Measurements from ENCODE around the gene SP3. TPM values are rescaled to one million over a fixed set of nuclear protein-coding genes. Genes with fewer than 3 reads are reported as not detected.

Gene SP3
- total and polyA plus RNA-seq, 2 experiments from 2014 or later, result 24.1 to 110 TPM

- DNase-seq (ENCODE audit: low spot score), result no peak
- no peaks in the 10 kb centered on the region for H3K27me3 ChIP-seq (ENCODE audit: insufficient read depth)
- H3K27me3 Mint-ChIP-seq (ENCODE audit: insufficient read depth, low read depth, poor library complexity), result no peaks in the 10 kb centered on the region
- no peaks in the 10 kb centered on the region for H3K9me3 Mint-ChIP-seq
- no peak for TF ChIP-seq EZH2 (IDR thresholded peaks at IDR 0.05; ENCODE audit: low read depth, unreplicated experiment)
- TF ChIP-seq ZNF331 (CRISPR knock-in tag; IDR thresholded peaks at IDR 0.05; ENCODE audit: low read depth), result no peak
- TF ChIP-seq POLR2AphosphoS5 (IDR thresholded peaks at IDR 0.05; ENCODE audit: low read depth), result no peak
- no peak for TF ChIP-seq ZNF462 (CRISPR knock-in tag; IDR thresholded peaks at IDR 0.05)
- no peak for TF ChIP-seq ZNF114 (CRISPR knock-in tag; IDR thresholded peaks at IDR 0.05)
- no peak for TF ChIP-seq REST (IDR thresholded peaks at IDR 0.05; ENCODE audit: unreplicated experiment)
- no peak for TF ChIP-seq CTCF (conservative IDR thresholded peaks at IDR 0.05; ENCODE audit: low read depth in 2 of 2)
- no peak for TF ChIP-seq JUNB (IDR thresholded peaks at IDR 0.05; ENCODE audit: unreplicated experiment)
- TF ChIP-seq, protein P1, sequence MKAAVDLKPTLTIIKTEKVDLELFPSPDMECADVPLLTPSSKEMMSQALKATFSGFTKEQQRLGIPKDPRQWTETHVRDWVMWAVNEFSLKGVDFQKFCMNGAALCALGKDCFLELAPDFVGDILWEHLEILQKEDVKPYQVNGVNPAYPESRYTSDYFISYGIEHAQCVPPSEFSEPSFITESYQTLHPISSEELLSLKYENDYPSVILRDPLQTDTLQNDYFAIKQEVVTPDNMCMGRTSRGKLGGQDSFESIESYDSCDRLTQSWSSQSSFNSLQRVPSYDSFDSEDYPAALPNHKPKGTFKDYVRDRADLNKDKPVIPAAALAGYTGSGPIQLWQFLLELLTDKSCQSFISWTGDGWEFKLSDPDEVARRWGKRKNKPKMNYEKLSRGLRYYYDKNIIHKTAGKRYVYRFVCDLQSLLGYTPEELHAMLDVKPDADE (IDR thresholded peaks at IDR 0.05), result no peak
- no peak for TF ChIP-seq EZH2phosphoT487 (IDR thresholded peaks at IDR 0.05; ENCODE audit: unreplicated experiment)
- no peak for TF ChIP-seq NANOG (IDR thresholded peaks at IDR 0.05; ENCODE audit: borderline replicate concordance)
- TF ChIP-seq STAT1 (IDR thresholded peaks at IDR 0.05; ENCODE audit: unreplicated experiment), result no peak
- TF ChIP-seq CREB1 (CRISPR knock-in tag; IDR thresholded peaks at IDR 0.05; ENCODE audit: low read depth), result no peak
- H3K4me3 ChIP-seq, result no peak overlapping the region
- H3K9me2 ChIP-seq (ENCODE audit: insufficient read depth), result no peaks in the 10 kb centered on the region
- peaks cover 14% of the 10 kb centered on the region for H3K4me1 ChIP-seq (ENCODE audit: insufficient read depth)
- H3K79me2 ChIP-seq (replicated peaks; ENCODE audit: insufficient read depth), result peaks cover 99% of the 10 kb centered on the region
- no peaks in the 10 kb centered on the region for H3F3A ChIP-seq (replicated peaks; ENCODE audit: low read depth)
- no peak overlapping the region for H2AFZ ChIP-seq
- peaks cover 14% of the 10 kb centered on the region; the same call in 2 of the 3 replicates for H3K36me3 Mint-ChIP-seq (ENCODE audit: low read depth)
- H4K20me1 ChIP-seq (replicated peaks; ENCODE audit: insufficient read depth), result peaks cover 43% of the 10 kb centered on the region
- no peak overlapping the region for H3K27ac Mint-ChIP-seq
- no peaks in the 10 kb centered on the region for H3K36me3 ChIP-seq (ENCODE audit: insufficient read depth)
- no peak overlapping the region for H3K4me2 ChIP-seq
- no peak for ATAC-seq
- no peak overlapping the region for H3K27ac ChIP-seq (ENCODE audit: low read depth)
- H3K4me3 Mint-ChIP-seq, result no peak overlapping the region
- no peaks in the 10 kb centered on the region for H3K4me1 Mint-ChIP-seq
These were observed 33.4 kb downstream of the SP3 start for GRCh38 chr2:173931751-173932150.

Measured in GM23338 (cell line).